Heart right ventricle (tissue), 16 donors: ENCODE data around the gene SOBP. TPM values are rescaled to one million over a fixed set of nuclear protein-coding genes. Genes with fewer than 3 reads are reported as not detected.

Experiments
- ATAC-seq, 8 donors: fragments of 200-7000 bp; cut with Tn5 transposase; one replicate each; pipeline ENCODE4 v1.9.1; 2020; ENCODE audit warnings: mild to moderate bottlenecking in 8 of 8, moderate library complexity in 8 of 8, moderate number of reproducible peaks in 1 of 8
- DNase-seq, 2 donors: peaks; one replicate each; pipeline ENCODE4 v3.0.0-alpha.2; 2020
- H3K27ac ChIP-seq, 10 donors: fragments of 200-600 bp; sonication (generic) in 2 of 10; one replicate each; pipeline versions ENCODE4 v1.5.0 to v1.8.0; 2020 to 2022; ENCODE audit warnings: mild to moderate bottlenecking in 3 of 10
- H3K27me3 ChIP-seq, 7 donors: fragments of 200-600 bp; one replicate each; pipeline ENCODE4 v1.8.0; 2021 to 2022; ENCODE audit warnings: mild to moderate bottlenecking in 2 of 7
- H3K36me3 ChIP-seq, 9 donors: fragments of 200-600 bp; sonication (generic) in 1 of 9; one replicate each; pipeline versions ENCODE4 v1.5.0 to v1.8.0; 2020 to 2022; ENCODE audit warnings: mild to moderate bottlenecking in 2 of 9
- H3K4me1 ChIP-seq, 9 donors: fragments of 200-600 bp; sonication (generic) in 1 of 9; one replicate each; pipeline versions ENCODE4 v1.5.0 to v1.8.0; 2020 to 2022; ENCODE audit warnings: mild to moderate bottlenecking in 4 of 9
- H3K4me3 ChIP-seq, 10 donors: fragments of 200-600 bp; sonication (generic) in 2 of 10; one replicate each; pipeline versions ENCODE4 v1.5.0 to v1.8.0; 2020 to 2022; ENCODE audit warnings: mild to moderate bottlenecking in 7 of 10, moderate library complexity in 2 of 10
- H3K9me3 ChIP-seq, 11 donors: fragments of 200-600 bp in 10 of 11; sonication (generic) in 2 of 11; one replicate each; pipeline versions ENCODE4 v1.5.0 to v1.8.0; 2013 to 2022; ENCODE audit warnings: mild to moderate bottlenecking in 2 of 11, control low read depth in 1 of 11, moderate library complexity in 1 of 11
- WGBS, 2 donors: extraction: QIAGEN DNeasy Blood & Tissue Kit; methylation state at CpG; one replicate each; pipeline ENCODE4 v1.1.7; 2013; ENCODE audit warnings: inconsistent platforms in 1 of 2; 5-methylcytosine and 5-hydroxymethylcytosine counted together
- intact Hi-C, 10 donors: fragments of 100-400 bp; cut with DNase I; formaldehyde crosslinking; loops; one replicate each; pipeline versions ENCODE4 v1.11.1 to v1.14.2; 2022
- long read RNA-seq, 3 donors: library from polyadenylated mRNA; unstranded; transcript quantifications; one replicate each; pipeline ENCODE4 v2.0.0, GENCODE V29; 2020 to 2021
- polyA plus RNA-seq, 2 donors: library from polyadenylated mRNA; stranded (reverse); fragments of 200-250 nt; gene quantifications; one replicate each; pipeline ENCODE4 v1.2.3, GENCODE V29; 2013
- total RNA-seq, 10 donors: library from RNA; stranded (reverse); fragmentation: NEBNext Ultra II Directional in 3 of 10; extraction: Animal tissue kit (Norgen Biotek cat#: 25700) in 3 of 10; gene quantifications; one replicate each; pipeline versions ENCODE4 v1.2.1 to v1.2.4, GENCODE V29; 2021 to 2023
- TF ChIP-seq, protein P1 (sequence below), 9 donors: fragments of 200-600 bp; sonication (generic) in 2 of 9; IDR thresholded peaks; one replicate each; pipeline versions ENCODE4 v1.5.0 to v1.8.0; 2021 to 2022; ENCODE audit warnings: antibody characterized with exemption in 9 of 9, mild to moderate bottlenecking in 5 of 9, moderate library complexity in 1 of 9
- donor health status: Arrhythmogenic right ventricular cardiomyopathy.
- donor health status: ischemic (EF 13 %, LVEDD 7.1; RV severe dilation, severe dysfunction).
- donor health status: healthy with polysubstance abuse.
- donor health status: DM: no; HTN: yes; CAD: no.
- donor health status: DM: no; HTN: no; CAD: no.
- donor health status: ischemic (EF 25% LVEDD 6.9; RV normal size, moderate dysfunction).
- donor health status: ischemic (EF 25% LVEDD 5.7; RV mildly dilated, moderate dysfunction).
- donor health status: healthy.
- donor health status: DM: yes; HTN: yes; CAD: no.
- donor health status: Ischemic cardiomyopathy.
- donor health status: ischemic (EF 35%, LVEDD 5.7; RV mildly dilated, moderate dysfunction).
- donor health status: nonischemic (EF 11% LVEDD 7.7; RV severe dilation, severe dysfunction).
- donor health status: DM: yes; HTN: yes; CAD: no.
- donor health status: PGD.
- donor health status: ischemic (EF 29% LVEDD 5.4; RV normal size, mild dysfunction).
- donor health status: nonischemic (EF 23%, LVEDD 6.1; RV moderate dilation, normal function).

The SOBP gene
- total RNA-seq (10 to 100 TPM; 11.1 to 25.3 (median 19.6) TPM), polyA plus RNA-seq (1 to 10 TPM; 5.2 to 9.7 TPM)
- long read RNA-seq, donor 1, partial matches to known transcripts: 31 of 47 reads
- long read RNA-seq, donor 1, other reads (novel, unspliced or antisense): 16 of 47 reads
- long read RNA-seq, donor 2, partial matches to known transcripts: 32 of 70 reads
- long read RNA-seq, donor 2, other reads (novel, unspliced or antisense): 35 of 70 reads
- long read RNA-seq, donor 3, partial matches to known transcripts: 18 of 21 reads
- long read RNA-seq, donor 3, other reads (novel, unspliced or antisense): 3 of 21 reads

GRCh38 chr6:107489636-107490565 is at the start of gene SOBP:
TSS of gene SOBP (plus strand) at chr6:107490117. CDS start at chr6:107490617, 500 bp downstream.
- intact Hi-C loops: loop anchor here in 8 of 10 donors (2.0 to 10.0 kb wide), 15 partner anchors 29 to 185 kb away; partner anchors contain the start of gene PDSS2 (in 1 of the 8)
- WGBS, 2 donors: 1% methylated on average over 85 to 128 of the region's 130 CpGs
- H3K36me3 ChIP-seq: no peaks in the 10 kb centered on the region
- peaks cover 1 to 55% (median 34%) of the 10 kb centered on the region in 9 donors for H3K4me1 ChIP-seq
- H3K4me3 ChIP-seq: peak within 1 kb of the TSS; percentile 66 to 89 (median 82)
- H3K9me3 ChIP-seq: no peaks in the 10 kb centered on the region
- DNase-seq (peak; percentile 78 to 81), ATAC-seq (peak; percentile 39 to 78 (median 53))
- peaks cover 0 to 81% (median 0%) of the 10 kb centered on the region in 7 donors for H3K27me3 ChIP-seq
- TF ChIP-seq, protein P1, sequence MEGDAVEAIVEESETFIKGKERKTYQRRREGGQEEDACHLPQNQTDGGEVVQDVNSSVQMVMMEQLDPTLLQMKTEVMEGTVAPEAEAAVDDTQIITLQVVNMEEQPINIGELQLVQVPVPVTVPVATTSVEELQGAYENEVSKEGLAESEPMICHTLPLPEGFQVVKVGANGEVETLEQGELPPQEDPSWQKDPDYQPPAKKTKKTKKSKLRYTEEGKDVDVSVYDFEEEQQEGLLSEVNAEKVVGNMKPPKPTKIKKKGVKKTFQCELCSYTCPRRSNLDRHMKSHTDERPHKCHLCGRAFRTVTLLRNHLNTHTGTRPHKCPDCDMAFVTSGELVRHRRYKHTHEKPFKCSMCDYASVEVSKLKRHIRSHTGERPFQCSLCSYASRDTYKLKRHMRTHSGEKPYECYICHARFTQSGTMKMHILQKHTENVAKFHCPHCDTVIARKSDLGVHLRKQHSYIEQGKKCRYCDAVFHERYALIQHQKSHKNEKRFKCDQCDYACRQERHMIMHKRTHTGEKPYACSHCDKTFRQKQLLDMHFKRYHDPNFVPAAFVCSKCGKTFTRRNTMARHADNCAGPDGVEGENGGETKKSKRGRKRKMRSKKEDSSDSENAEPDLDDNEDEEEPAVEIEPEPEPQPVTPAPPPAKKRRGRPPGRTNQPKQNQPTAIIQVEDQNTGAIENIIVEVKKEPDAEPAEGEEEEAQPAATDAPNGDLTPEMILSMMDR (IDR thresholded peaks at IDR 0.05): peak in 4 of 9 donors; percentile 26 to 45 (median 37)
- peak within 1 kb of the TSS; percentile 74 to 92 (median 86) for H3K27ac ChIP-seq

DNA sequence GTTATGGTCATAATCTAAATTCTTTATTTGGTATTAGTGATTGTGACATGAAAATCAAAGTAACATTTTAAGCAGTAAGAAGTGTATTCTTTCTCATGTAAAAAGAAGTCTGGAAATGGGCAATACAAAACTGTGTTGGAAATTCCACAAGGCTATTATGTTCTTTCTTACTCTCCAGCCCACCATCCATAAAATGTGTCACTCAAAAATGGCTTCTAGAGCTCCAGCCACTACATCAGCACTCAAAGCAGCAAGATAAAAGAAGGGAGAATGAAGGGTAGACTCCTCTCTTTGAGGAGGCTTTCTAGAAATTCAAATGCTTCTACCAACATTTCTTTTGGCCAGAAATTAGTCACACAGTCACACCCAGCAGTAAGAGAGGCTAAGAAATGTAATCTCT is 49.0 kb upstream of the SOBP start:
- no peak overlapping the region for H3K27ac ChIP-seq
- H3K4me3 ChIP-seq: no peak overlapping the region
- intact Hi-C loops: no loop called here
- H3K36me3 ChIP-seq: no peaks in the 10 kb centered on the region
- DNase-seq (no peak), ATAC-seq (no peak)
- no peaks in the 10 kb centered on the region for H3K27me3 ChIP-seq
- H3K4me1 ChIP-seq: peaks cover 0 to 17% (median 0%) of the 10 kb centered on the region in 9 donors
- TF ChIP-seq, protein P1 (IDR thresholded peaks at IDR 0.05): no peak
- H3K9me3 ChIP-seq: no peaks in the 10 kb centered on the region

DNA sequence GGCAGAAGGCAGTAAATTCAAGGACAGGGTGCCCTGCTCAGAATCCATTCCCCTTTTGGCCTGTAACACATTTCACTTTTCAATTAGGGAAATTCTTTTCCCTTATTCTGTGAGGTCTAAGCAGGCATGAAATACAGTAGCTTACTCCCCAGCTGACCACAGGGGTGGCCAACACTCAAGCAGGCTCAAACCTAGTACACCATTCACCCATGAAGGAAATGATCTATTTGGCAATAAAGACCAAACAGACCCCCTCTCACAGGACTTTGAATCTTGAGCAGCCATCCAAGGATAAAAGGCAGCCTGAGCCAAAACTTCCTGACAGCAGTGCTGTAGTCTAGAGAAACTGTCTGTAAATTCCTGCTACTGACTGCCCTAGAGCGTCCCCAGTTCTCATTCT is 48.2 kb upstream of the SOBP start:
- ATAC-seq: no peak
- Histone ChIP-seq H3K36me3 (no peaks in the 10 kb centered on the region), H3K27me3 (no peaks in the 10 kb centered on the region), H3K4me3 (no peak overlapping the region), H3K27ac (no peak overlapping the region), H3K9me3 (peaks cover 0 to 4% (median 0%) of the 10 kb centered on the region in 11 donors), H3K4me1 (peaks cover 0 to 10% (median 0%) of the 10 kb centered on the region in 9 donors)
- 96 to 100% methylated on average over 1 of the region's 1 CpG for WGBS, 2 donors
- TF ChIP-seq, protein P1 (IDR thresholded peaks at IDR 0.05): no peak
- intact Hi-C loops: no loop called here
- DNase-seq: no peak

- ATAC-seq (no peak), DNase-seq (no peak)
- 90 to 93% methylated on average over 2 of the region's 2 CpGs for WGBS, 2 donors
- H3K27ac ChIP-seq: no peak overlapping the region
- peaks cover 0 to 8% (median 0%) of the 10 kb centered on the region in 9 donors for H3K4me1 ChIP-seq
- TF ChIP-seq, protein P1 (IDR thresholded peaks at IDR 0.05): no peak
- H3K36me3 ChIP-seq: no peaks in the 10 kb centered on the region
- H3K27me3 ChIP-seq: no peaks in the 10 kb centered on the region
- H3K9me3 ChIP-seq: peaks cover 0 to 18% (median 9%) of the 10 kb centered on the region in 11 donors
- no peak overlapping the region for H3K4me3 ChIP-seq
- intact Hi-C loops: no loop called here
These were observed 46.8 kb upstream of the SOBP start for GRCh38 chr6:107442938-107443607.
